ENCODE measurements around the gene PRICKLE1. TPM values are rescaled to one million over a fixed set of nuclear protein-coding genes. Genes with fewer than 3 reads are reported as not detected.

PRICKLE1 gene
- total RNA-seq, 1 experiment from 2014 or later, result 14.1 TPM

DNA sequence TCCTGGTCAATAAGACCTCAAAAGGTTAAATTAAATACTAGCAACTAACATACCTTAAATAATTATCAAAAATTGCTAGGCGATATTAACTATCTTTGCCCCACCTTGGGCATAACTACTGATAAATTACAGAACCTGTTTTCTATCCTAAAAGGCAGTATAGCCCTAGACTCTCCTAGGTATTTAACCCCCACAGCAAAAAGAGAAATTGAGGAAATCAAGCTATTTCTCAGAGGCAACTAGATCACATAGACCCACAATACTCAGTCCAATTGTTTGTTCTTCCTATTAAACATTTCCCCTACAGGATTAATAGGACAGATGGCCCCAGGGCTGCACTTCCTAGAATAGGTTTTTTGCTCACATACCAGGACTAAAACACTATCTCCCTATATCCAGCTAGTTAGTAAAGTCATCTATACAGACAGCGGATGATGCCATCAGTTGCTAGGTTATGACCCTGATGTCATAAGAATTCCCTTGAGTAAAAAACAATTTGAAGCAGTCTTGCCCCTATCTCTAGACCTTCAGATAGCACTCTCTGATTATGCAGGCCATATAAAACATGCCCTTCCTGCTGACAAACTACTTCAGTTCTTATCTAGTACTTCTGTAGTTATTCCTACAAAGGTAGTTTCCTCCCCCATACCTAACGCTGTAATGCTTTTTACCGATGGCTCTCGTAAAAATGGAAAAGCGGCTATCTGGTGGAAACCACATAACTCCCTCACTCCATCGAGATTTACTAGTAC is 145.2 kb downstream of the PRICKLE1 start:
- POLR2A ChIA-PET, result interaction anchor here (0.6 to 0.9 kb wide), 2 partner anchors 23 to 30 kb away, joined by 3 read pairs; no protein-coding TSS in a partner anchor
- CTCF ChIA-PET, result no interaction called here
- BruUV-seq (replicated peaks), result no TSS peak
- TF ChIP-seq, protein P1, sequence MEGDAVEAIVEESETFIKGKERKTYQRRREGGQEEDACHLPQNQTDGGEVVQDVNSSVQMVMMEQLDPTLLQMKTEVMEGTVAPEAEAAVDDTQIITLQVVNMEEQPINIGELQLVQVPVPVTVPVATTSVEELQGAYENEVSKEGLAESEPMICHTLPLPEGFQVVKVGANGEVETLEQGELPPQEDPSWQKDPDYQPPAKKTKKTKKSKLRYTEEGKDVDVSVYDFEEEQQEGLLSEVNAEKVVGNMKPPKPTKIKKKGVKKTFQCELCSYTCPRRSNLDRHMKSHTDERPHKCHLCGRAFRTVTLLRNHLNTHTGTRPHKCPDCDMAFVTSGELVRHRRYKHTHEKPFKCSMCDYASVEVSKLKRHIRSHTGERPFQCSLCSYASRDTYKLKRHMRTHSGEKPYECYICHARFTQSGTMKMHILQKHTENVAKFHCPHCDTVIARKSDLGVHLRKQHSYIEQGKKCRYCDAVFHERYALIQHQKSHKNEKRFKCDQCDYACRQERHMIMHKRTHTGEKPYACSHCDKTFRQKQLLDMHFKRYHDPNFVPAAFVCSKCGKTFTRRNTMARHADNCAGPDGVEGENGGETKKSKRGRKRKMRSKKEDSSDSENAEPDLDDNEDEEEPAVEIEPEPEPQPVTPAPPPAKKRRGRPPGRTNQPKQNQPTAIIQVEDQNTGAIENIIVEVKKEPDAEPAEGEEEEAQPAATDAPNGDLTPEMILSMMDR (IDR thresholded peaks at IDR 0.05; ENCODE audit: unreplicated experiment), result no peak
- Mint-ChIP-seq H3K27me3 (ENCODE audit: insufficient read depth, unreplicated experiment) (no peaks in the 10 kb centered on the region), H3K9me3 (ENCODE audit: unreplicated experiment) (no peaks in the 10 kb centered on the region), H3K27ac (ENCODE audit: low read depth, unreplicated experiment) (no peak overlapping the region), H3K36me3 (ENCODE audit: insufficient read depth, unreplicated experiment) (peaks cover 52% of the 10 kb centered on the region), H3K4me3 (ENCODE audit: unreplicated experiment) (no peak overlapping the region), H3K4me1 (ENCODE audit: insufficient read depth, unreplicated experiment) (peaks cover 6% of the 10 kb centered on the region)
- no peak for DNase-seq (ENCODE audit: unreplicated experiment)
- intact Hi-C loops (cut with micrococcal nuclease), result no loop called here

GRCh38 chr12:42442888-42443287 is 146.7 kb downstream of the PRICKLE1 start:
- no peak for DNase-seq (ENCODE audit: unreplicated experiment)
- H3K4me3 Mint-ChIP-seq (ENCODE audit: unreplicated experiment), result no peak overlapping the region
- H3K9me3 Mint-ChIP-seq (ENCODE audit: unreplicated experiment), result no peaks in the 10 kb centered on the region
- H3K27me3 Mint-ChIP-seq (ENCODE audit: insufficient read depth, unreplicated experiment), result no peaks in the 10 kb centered on the region
- ChIA-PET CTCF (interaction anchor here (0.5 to 0.6 kb wide), 2 partner anchors 16 to 21 kb away, joined by 3 to 4 read pairs; no protein-coding TSS in a partner anchor), POLR2A (no interaction called here)
- TF ChIP-seq, protein P1 (IDR thresholded peaks at IDR 0.05; ENCODE audit: unreplicated experiment), result no peak
- peaks cover 49% of the 10 kb centered on the region for H3K36me3 Mint-ChIP-seq (ENCODE audit: insufficient read depth, unreplicated experiment)
- no TSS peak for BruUV-seq (replicated peaks)
- H3K27ac Mint-ChIP-seq (ENCODE audit: low read depth, unreplicated experiment), result no peak overlapping the region
- H3K4me1 Mint-ChIP-seq (ENCODE audit: insufficient read depth, unreplicated experiment), result peaks cover 6% of the 10 kb centered on the region
- intact Hi-C loops (cut with micrococcal nuclease), result no loop called here

- TF ChIP-seq, protein P1 (IDR thresholded peaks at IDR 0.05; ENCODE audit: unreplicated experiment), result no peak
- no peak overlapping the region for H3K27ac Mint-ChIP-seq (ENCODE audit: low read depth, unreplicated experiment)
- H3K4me1 Mint-ChIP-seq (ENCODE audit: insufficient read depth, unreplicated experiment), result peaks cover 6% of the 10 kb centered on the region
- peaks cover 54% of the 10 kb centered on the region for H3K36me3 Mint-ChIP-seq (ENCODE audit: insufficient read depth, unreplicated experiment)
- ChIA-PET CTCF (interaction anchor here (0.5 kb wide), 1 partner anchor 15 kb away, joined by 3 read pairs; no protein-coding TSS in a partner anchor), POLR2A (no interaction called here)
- BruUV-seq (replicated peaks), result no TSS peak
- H3K4me3 Mint-ChIP-seq (ENCODE audit: unreplicated experiment), result no peak overlapping the region
- DNase-seq (ENCODE audit: unreplicated experiment), result no peak
- no peaks in the 10 kb centered on the region for H3K9me3 Mint-ChIP-seq (ENCODE audit: unreplicated experiment)
- intact Hi-C loops (cut with micrococcal nuclease), result no loop called here
- no peaks in the 10 kb centered on the region for H3K27me3 Mint-ChIP-seq (ENCODE audit: insufficient read depth, unreplicated experiment)
Measured at GRCh38 chr12:42442311-42442759, 147.2 kb downstream of the PRICKLE1 start.

- no TSS peak for BruUV-seq (replicated peaks)
- CTCF ChIA-PET, result interaction anchor here (0.6 kb wide), 1 partner anchor 231 kb away, joined by 3 read pairs; no protein-coding TSS in a partner anchor
- POLR2A ChIA-PET, result no interaction called here
- Mint-ChIP-seq H3K4me3 (ENCODE audit: unreplicated experiment) (no peak overlapping the region), H3K27me3 (ENCODE audit: insufficient read depth, unreplicated experiment) (no peaks in the 10 kb centered on the region), H3K4me1 (ENCODE audit: insufficient read depth, unreplicated experiment) (no peaks in the 10 kb centered on the region), H3K27ac (ENCODE audit: low read depth, unreplicated experiment) (no peak overlapping the region), H3K9me3 (ENCODE audit: unreplicated experiment) (no peaks in the 10 kb centered on the region), H3K36me3 (ENCODE audit: insufficient read depth, unreplicated experiment) (peaks cover 54% of the 10 kb centered on the region)
- intact Hi-C loops (cut with micrococcal nuclease), result no loop called here
- DNase-seq (ENCODE audit: unreplicated experiment), result no peak
- TF ChIP-seq, protein P1 (IDR thresholded peaks at IDR 0.05; ENCODE audit: unreplicated experiment), result no peak
Measured at GRCh38 chr12:42440608-42441007, 148.9 kb downstream of the PRICKLE1 start.
